CD14-positive monocyte (primary cell): ENCODE measurements around the gene ZNF138. TPM values are rescaled to one million over a fixed set of nuclear protein-coding genes. Genes with fewer than 3 reads are reported as not detected.

Source experiments
- DNase-seq, 3 donors: peaks; one replicate each; pipeline ENCODE4 v3.0.0-alpha.2; 2011 to 2022
- H2AFZ ChIP-seq: 2 replicates; pipeline ENCODE4 v1.6.0; 2012; ENCODE audit warnings: mild to moderate bottlenecking, low read depth, low read length, inconsistent platforms; ENCODE audit not compliant: insufficient read depth, poor library complexity, severe bottlenecking
- H3K27ac ChIP-seq, 2 donors: 1 replicate in 1 of 2; 2 replicates in 1 of 2; pipeline ENCODE4 v1.5.1; 2012 to 2013; ENCODE audit warnings: low read length in 2 of 2, control low read depth in 1 of 2, inconsistent platforms in 1 of 2, low read depth in 1 of 2, mild to moderate bottlenecking in 1 of 2
- H3K27me3 ChIP-seq, 2 donors: one replicate each; pipeline versions ENCODE4 v1.6.0 to v1.6.1; 2011 to 2013; ENCODE audit warnings: low read length in 2 of 2; ENCODE audit not compliant: control insufficient read depth in 2 of 2, insufficient read depth in 2 of 2
- H3K36me3 ChIP-seq, 2 donors: replicated peaks in 1 of 2; 1 replicate in 1 of 2; 2 replicates in 1 of 2; pipeline versions ENCODE4 v1.5.1 to v1.6.1; 2012 to 2013; ENCODE audit warnings: low read length in 2 of 2, control low read depth in 1 of 2, inconsistent platforms in 1 of 2, mild to moderate bottlenecking in 1 of 2; ENCODE audit not compliant: insufficient read depth in 2 of 2, control insufficient read depth in 1 of 2
- H3K4me1 ChIP-seq, 2 donors: 1 replicate in 1 of 2; 2 replicates in 1 of 2; pipeline versions ENCODE4 v1.5.1 to v1.6.1; 2012 to 2013; ENCODE audit warnings: low read length in 2 of 2, control low read depth in 1 of 2, inconsistent platforms in 1 of 2, mild to moderate bottlenecking in 1 of 2, moderate library complexity in 1 of 2; ENCODE audit not compliant: insufficient read depth in 2 of 2, control insufficient read depth in 1 of 2
- H3K4me2 ChIP-seq: replicated peaks from 2 replicates; pipeline ENCODE3; 2012; ENCODE audit warnings: low read length, moderate library complexity, mild to moderate bottlenecking; ENCODE audit not compliant: poor library complexity, severe bottlenecking; ENCODE audit errors: extremely low read depth
- H3K4me3 ChIP-seq, 3 experiments: fragments of 200-600 bp in 1 of 3; sonication (generic) in 1 of 3; replicated peaks in 1 of 3; 1 replicate in 2 of 3; 2 replicates in 1 of 3; pipeline ENCODE4 v1.5.1; 2011 to 2013; ENCODE audit warnings: low read length in 3 of 3, mild to moderate bottlenecking in 3 of 3, control low read depth in 2 of 3, low read depth in 2 of 3, inconsistent platforms in 1 of 3, moderate library complexity in 1 of 3
- H3K79me2 ChIP-seq: 2 replicates; pipeline ENCODE4 v1.6.0; 2012; ENCODE audit warnings: mild to moderate bottlenecking, control low read depth, inconsistent platforms, low read length, moderate library complexity; ENCODE audit not compliant: insufficient read depth
- H3K9ac ChIP-seq: 2 replicates; pipeline ENCODE4 v1.6.0; 2017; ENCODE audit warnings: low read length, mild to moderate bottlenecking; ENCODE audit not compliant: insufficient read depth, poor library complexity, severe bottlenecking
- H3K9me3 ChIP-seq, 2 donors: replicated peaks in 1 of 2; 1 replicate in 1 of 2; 2 replicates in 1 of 2; pipeline versions ENCODE4 v1.5.1 to v1.6.1; 2012 to 2013; ENCODE audit warnings: low read length in 2 of 2, control low read depth in 1 of 2; ENCODE audit not compliant: control insufficient read depth in 1 of 2, insufficient read depth in 1 of 2
- H4K20me1 ChIP-seq: 2 replicates; pipeline ENCODE4 v1.6.0; 2012; ENCODE audit warnings: mild to moderate bottlenecking, low read length, control low read depth, moderate library complexity; ENCODE audit not compliant: insufficient read depth
- H3K27ac Mint-ChIP-seq, 7 donors: one replicate each; pipeline ENCODE4 v1.8.0; 2020; ENCODE audit warnings: mild to moderate bottlenecking in 7 of 7, mixed read lengths in 7 of 7, moderate library complexity in 6 of 7, inconsistent platforms in 2 of 7
- H3K27me3 Mint-ChIP-seq, 3 donors: one replicate each; pipeline ENCODE4 v1.8.0; 2021 to 2022; ENCODE audit warnings: low read depth in 3 of 3, mild to moderate bottlenecking in 3 of 3, mixed read lengths in 3 of 3, moderate library complexity in 3 of 3, inconsistent platforms in 1 of 3
- H3K36me3 Mint-ChIP-seq, 2 donors: one replicate each; pipeline ENCODE4 v1.8.0; 2020; ENCODE audit warnings: mixed read lengths in 2 of 2, inconsistent platforms in 1 of 2, mild to moderate bottlenecking in 1 of 2
- H3K4me1 Mint-ChIP-seq: one replicate; pipeline ENCODE4 v1.8.0; 2020; ENCODE audit warnings: mild to moderate bottlenecking, mixed read lengths
- H3K4me3 Mint-ChIP-seq, 2 donors: one replicate each; pipeline ENCODE4 v1.8.0; 2020; ENCODE audit warnings: mild to moderate bottlenecking in 2 of 2, mixed read lengths in 2 of 2, moderate library complexity in 1 of 2
- H3K9me3 Mint-ChIP-seq, 7 donors: one replicate each; pipeline ENCODE4 v1.8.0; 2020 to 2022; ENCODE audit warnings: mixed read lengths in 7 of 7, mild to moderate bottlenecking in 6 of 7, moderate library complexity in 6 of 7, inconsistent platforms in 2 of 7
- WGBS: methylation state at CpG from one replicate; pipeline ENCODE4 v1.1.5; 2013; ENCODE audit warnings: missing lambda C conversion rate; ENCODE audit not compliant: insufficient coverage; 5-methylcytosine and 5-hydroxymethylcytosine counted together
- intact Hi-C, 2 donors: fragments of 100-400 bp; cut with micrococcal nuclease; formaldehyde crosslinking; loops; one replicate each; pipeline versions ENCODE4 v1.15.0 to v1.15.1; 2023
- polyA plus RNA-seq, 3 donors: library from polyadenylated mRNA; depleted of rRNA in 1 of 3; unstranded in 2 of 3; stranded (reverse) in 1 of 3; fragments of 300-500 nt in 2 of 3; fragments of >200 nt in 1 of 3; fragmentation: Illumina TruSeq in 2 of 3; gene quantifications; 1 replicate in 2 of 3; 2 replicates in 1 of 3; pipeline ENCODE4 v1.2.3, GENCODE V29; 2012 to 2021
- TF ChIP-seq, protein P1 (sequence below): fragments of 200-600 bp; IDR thresholded peaks from one replicate; pipeline ENCODE4 v1.8.0; 2022; ENCODE audit warnings: antibody characterized with exemption, mild to moderate bottlenecking

ZNF138 gene
- polyA plus RNA-seq, 3 donors, result 0.89 to 1.1 (median 1.1) TPM

DNA sequence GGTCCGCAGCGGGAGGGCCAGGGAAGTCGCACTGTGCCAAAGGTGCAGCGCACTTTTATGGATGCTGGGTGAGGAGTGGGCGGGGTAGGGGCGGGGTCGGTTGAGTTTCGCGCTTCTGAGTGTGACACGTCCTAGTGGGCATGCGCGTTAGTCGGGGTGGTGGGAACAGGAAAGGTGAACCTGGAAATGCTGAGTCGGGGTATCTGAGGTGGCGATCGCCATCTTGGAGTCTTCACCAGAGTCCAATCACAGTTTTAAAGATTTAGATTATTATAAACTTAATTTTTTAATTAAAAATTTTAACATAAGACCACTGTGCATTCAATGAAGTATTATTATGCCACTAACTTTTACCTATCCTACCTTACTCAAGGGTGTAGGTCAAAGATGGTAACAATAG lies 45.7 kb downstream of the ZNF138 start:
- H3K27me3 Mint-ChIP-seq, result peaks cover 1 to 2% (median 2%) of the 10 kb centered on the region in 3 donors
- H3K27ac Mint-ChIP-seq, result no peak overlapping the region
- Histone ChIP-seq H2AFZ (no peak overlapping the region), H3K4me3 (no peak overlapping the region), H3K27ac (no peak overlapping the region), H3K4me2 (no peak overlapping the region), H4K20me1 (no peaks in the 10 kb centered on the region), H3K4me1 (no peaks in the 10 kb centered on the region), H3K27me3 (no peaks in the 10 kb centered on the region), H3K9ac (no peak overlapping the region), H3K9me3 (peaks cover 48 to 59% of the 10 kb centered on the region in 2 donors), H3K79me2 (no peaks in the 10 kb centered on the region), H3K36me3 (no peaks in the 10 kb centered on the region)
- H3K36me3 Mint-ChIP-seq, result no peaks in the 10 kb centered on the region
- TF ChIP-seq, protein P1, sequence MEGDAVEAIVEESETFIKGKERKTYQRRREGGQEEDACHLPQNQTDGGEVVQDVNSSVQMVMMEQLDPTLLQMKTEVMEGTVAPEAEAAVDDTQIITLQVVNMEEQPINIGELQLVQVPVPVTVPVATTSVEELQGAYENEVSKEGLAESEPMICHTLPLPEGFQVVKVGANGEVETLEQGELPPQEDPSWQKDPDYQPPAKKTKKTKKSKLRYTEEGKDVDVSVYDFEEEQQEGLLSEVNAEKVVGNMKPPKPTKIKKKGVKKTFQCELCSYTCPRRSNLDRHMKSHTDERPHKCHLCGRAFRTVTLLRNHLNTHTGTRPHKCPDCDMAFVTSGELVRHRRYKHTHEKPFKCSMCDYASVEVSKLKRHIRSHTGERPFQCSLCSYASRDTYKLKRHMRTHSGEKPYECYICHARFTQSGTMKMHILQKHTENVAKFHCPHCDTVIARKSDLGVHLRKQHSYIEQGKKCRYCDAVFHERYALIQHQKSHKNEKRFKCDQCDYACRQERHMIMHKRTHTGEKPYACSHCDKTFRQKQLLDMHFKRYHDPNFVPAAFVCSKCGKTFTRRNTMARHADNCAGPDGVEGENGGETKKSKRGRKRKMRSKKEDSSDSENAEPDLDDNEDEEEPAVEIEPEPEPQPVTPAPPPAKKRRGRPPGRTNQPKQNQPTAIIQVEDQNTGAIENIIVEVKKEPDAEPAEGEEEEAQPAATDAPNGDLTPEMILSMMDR, result no peak
- H3K4me1 Mint-ChIP-seq, result no peaks in the 10 kb centered on the region
- 100% methylated on average over 2 of the region's 16 CpGs for WGBS
- H3K4me3 Mint-ChIP-seq, result no peak overlapping the region
- intact Hi-C loops, result no loop called here
- DNase-seq, result no peak
- peaks cover 40 to 66% (median 53%) of the 10 kb centered on the region in 7 donors for H3K9me3 Mint-ChIP-seq

DNA sequence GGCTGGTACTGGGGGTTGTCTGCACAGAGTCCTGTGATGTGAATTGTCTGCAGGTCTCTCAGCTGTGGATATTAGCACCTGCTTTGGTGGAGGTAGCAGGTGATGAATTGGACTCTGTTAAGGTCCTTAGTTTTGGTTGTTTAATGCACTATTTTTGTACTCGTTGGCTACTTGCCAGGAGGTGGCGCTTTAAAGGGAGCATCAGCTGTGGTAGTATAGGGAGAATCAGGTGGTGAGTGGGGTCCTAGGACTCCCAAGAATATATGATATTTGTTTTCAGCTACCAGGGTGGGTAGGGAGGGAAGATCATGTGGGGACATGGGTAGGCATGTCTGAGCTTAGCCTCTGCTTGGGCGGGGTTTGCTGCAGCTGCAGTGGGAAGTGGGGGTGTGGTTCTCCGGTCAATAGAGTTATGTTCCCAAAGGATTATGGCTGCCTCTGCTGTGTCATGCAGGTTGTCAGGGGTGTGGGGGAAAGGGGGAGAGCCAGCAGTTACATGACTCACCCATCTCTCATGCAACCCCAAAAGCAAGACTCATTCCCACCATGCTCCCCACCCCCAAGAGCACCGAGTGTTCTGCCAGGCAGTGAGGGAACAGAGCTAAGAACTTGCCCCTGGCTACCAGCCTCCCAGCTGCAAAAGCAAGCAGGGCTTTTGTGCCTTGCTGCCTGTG lies 55.2 kb downstream of the ZNF138 start:
- Histone ChIP-seq H3K27ac (no peak overlapping the region), H4K20me1 (no peaks in the 10 kb centered on the region), H3K36me3 (no peaks in the 10 kb centered on the region), H3K4me2 (no peak overlapping the region), H3K9ac (no peak overlapping the region), H3K9me3 (peaks cover 21 to 23% of the 10 kb centered on the region in 2 donors), H3K4me3 (no peak overlapping the region), H3K79me2 (no peaks in the 10 kb centered on the region), H2AFZ (no peak overlapping the region), H3K4me1 (no peaks in the 10 kb centered on the region), H3K27me3 (no peaks in the 10 kb centered on the region)
- WGBS, result 79% methylated on average over 4 of the region's 5 CpGs
- no peaks in the 10 kb centered on the region for H3K4me1 Mint-ChIP-seq
- TF ChIP-seq, protein P1, result no peak
- H3K36me3 Mint-ChIP-seq, result no peaks in the 10 kb centered on the region
- no peak overlapping the region for H3K4me3 Mint-ChIP-seq
- H3K9me3 Mint-ChIP-seq, result peaks cover 18 to 42% (median 31%) of the 10 kb centered on the region in 7 donors
- intact Hi-C loops, result no loop called here
- DNase-seq, result no peak
- no peak overlapping the region for H3K27ac Mint-ChIP-seq
- peaks cover 0 to 2% (median 0%) of the 10 kb centered on the region in 3 donors for H3K27me3 Mint-ChIP-seq
